Peyer's patch (tissue), 4 donors: ENCODE measurements around the gene SMC3.

ENCODE experiments used
- CTCF ChIP-seq, 6 experiments: fragments of 450-650 bp in 4 of 6; fragments of 200-600 bp in 2 of 6; sonication (generic) in 1 of 6; IDR thresholded peaks; one replicate each; pipeline ENCODE4 v1.5.1; 2017 to 2019; ENCODE audit warnings: antibody characterized with exemption in 6 of 6, mild to moderate bottlenecking in 3 of 6, moderate library complexity in 1 of 6
- POLR2A ChIP-seq, 2 donors: fragments of 450-650 bp; IDR thresholded peaks; one replicate each; pipeline ENCODE4 v1.5.1; 2017; ENCODE audit warnings: antibody characterized with exemption in 2 of 2, mild to moderate bottlenecking in 2 of 2, moderate library complexity in 2 of 2

- TF ChIP-seq POLR2A (IDR thresholded peaks at IDR 0.05) (no peak), CTCF (IDR thresholded peaks at IDR 0.05) (no peak)
Measured at GRCh38 chr10:110617425-110618229, 50.1 kb downstream of the SMC3 start.
